ENCODE results near the gene RAB40B.

DNA sequence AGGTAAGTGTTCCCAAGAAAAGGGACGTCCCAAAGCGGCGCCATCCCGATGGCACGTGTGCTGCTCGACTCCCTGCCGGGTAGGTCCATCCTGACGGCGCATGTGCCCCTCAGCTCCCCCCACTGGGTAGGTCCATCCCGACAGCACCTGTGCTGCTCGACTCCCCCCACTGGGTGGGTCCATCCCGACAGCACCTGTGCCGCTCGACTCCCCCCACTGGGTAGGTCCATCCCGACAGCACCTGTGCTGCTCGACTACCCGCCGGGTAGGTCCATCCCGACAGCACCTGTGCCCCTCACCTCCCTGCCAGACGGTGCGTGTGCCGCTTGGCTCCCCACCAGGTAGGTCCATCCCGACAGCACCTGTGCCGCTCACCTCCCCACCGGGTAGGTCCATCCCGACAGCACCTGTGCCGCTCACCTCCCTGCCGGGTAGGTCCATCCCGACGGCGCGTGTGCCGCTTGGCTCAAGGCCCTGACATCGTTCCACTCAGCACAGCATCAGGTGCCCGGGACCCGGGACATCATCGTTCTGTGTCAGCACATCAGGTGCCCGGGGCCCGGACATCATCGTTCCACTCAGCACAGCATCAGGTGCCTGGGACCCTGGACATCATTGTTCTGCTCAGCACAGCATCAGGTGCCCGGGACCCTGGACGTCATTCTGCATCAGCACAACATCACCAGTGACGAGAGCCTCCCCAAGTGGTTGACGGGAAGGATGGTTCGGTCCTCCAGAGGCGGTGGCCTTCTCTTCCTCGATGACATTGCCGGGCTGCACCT, 31.2 kb upstream of the RAB40B start:
- TF ChIP-seq POLR2A (IDR thresholded peaks at IDR 0.05; ENCODE audit: low read depth, low read length), result no peak
- no peak for TF ChIP-seq TAF1 (IDR thresholded peaks at IDR 0.05; ENCODE audit: low read depth, low read length)
- TF ChIP-seq POLR2AphosphoS5 (IDR thresholded peaks at IDR 0.05; ENCODE audit: low read depth, low read length), result no peak

Data from GM12891 (cell line).